Lower lobe of right lung (tissue), 2 donors: ENCODE results near the gene TSPAN4. TPM values are rescaled to one million over a fixed set of nuclear protein-coding genes. Genes with fewer than 3 reads are reported as not detected.

Experiments
- ATAC-seq, 2 donors: fragments of 200-7000 bp; cut with Tn5 transposase; one replicate each; pipeline ENCODE4 v1.9.1; 2020 to 2022; ENCODE audit warnings: mild to moderate bottlenecking in 2 of 2, moderate library complexity in 2 of 2
- DNase-seq: peaks from one replicate; pipeline ENCODE4 v3.0.0-alpha.2; 2020
- H3K27ac ChIP-seq: fragments of 200-600 bp; one replicate; pipeline ENCODE4 v1.8.0; 2022
- H3K27me3 ChIP-seq: fragments of 200-600 bp; one replicate; pipeline ENCODE4 v1.8.0; 2022; ENCODE audit warnings: low read depth
- H3K36me3 ChIP-seq: fragments of 200-600 bp; one replicate; pipeline ENCODE4 v1.8.0; 2022; ENCODE audit warnings: mild to moderate bottlenecking
- H3K4me1 ChIP-seq: fragments of 200-600 bp; one replicate; pipeline ENCODE4 v1.8.0; 2022
- H3K4me3 ChIP-seq: fragments of 200-600 bp; one replicate; pipeline ENCODE4 v1.8.0; 2022; ENCODE audit warnings: mild to moderate bottlenecking
- H3K9me3 ChIP-seq: fragments of 200-600 bp; one replicate; pipeline ENCODE4 v1.8.0; 2022
- intact Hi-C: fragments of 100-400 bp; cut with DNase I; formaldehyde crosslinking; loops from one replicate; pipeline ENCODE4 v1.11.0; 2022
- total RNA-seq: library from RNA; stranded (reverse); fragmentation: NEBNext Ultra II Directional; extraction: Animal tissue kit (Norgen Biotek cat#: 25700); gene quantifications from one replicate; pipeline ENCODE4 v1.2.1, GENCODE V29; 2021
- TF ChIP-seq, protein P1 (sequence below): fragments of 200-600 bp; IDR thresholded peaks from one replicate; pipeline ENCODE4 v1.8.0; 2022; ENCODE audit warnings: antibody characterized with exemption, mild to moderate bottlenecking
- donor health status: DM: no; HTN: yes; CAD: no; lungs with severe emphysema.

The TSPAN4 gene
- total RNA-seq, 1 donor from 2014 or later = 140 TPM

DNA sequence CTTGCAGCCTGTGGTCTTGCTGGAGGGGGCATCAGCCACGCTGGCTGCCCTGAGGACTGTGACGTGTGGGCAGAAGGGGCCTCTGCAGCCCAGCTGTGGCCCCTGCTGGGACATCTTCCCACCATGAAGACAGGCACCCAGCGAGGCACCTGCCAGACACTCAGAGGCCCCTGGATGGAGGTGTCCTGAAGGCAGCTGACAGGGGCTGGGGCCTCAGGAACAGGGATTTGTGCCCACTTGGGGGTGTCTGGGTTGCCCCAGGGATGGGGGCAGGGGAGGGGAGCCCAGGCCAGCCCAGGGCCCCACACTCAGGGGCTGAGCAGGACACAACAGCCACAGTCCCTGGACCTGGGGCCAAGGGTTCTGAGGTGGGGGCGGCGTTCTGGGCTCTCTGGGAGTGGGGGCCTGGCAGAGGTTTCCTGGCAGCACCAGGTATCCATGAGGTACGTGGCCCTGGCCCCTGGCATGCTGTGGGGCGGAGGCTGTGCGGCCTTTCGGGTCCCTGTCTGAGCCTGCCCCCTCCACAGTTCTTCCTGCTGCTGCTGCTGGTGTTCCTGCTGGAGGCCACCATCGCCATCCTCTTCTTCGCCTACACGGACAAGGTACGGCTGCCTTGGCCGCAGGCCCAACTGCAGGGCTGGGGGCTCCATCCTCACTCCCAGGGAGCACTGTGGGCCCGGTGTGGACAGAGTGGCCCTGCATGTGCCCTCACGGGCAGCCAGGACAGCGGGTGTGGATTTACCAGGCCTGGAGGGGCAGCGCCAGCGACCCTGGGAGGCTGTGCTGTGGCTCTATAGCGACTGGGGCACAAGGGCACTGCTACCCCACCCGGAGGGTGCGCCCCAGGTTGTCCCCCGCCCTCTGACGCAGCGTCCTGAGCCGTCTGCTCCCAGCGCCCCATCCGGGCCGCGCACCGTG is 21.5 kb downstream of the TSPAN4 start:
- H3K27me3 ChIP-seq = no peaks in the 10 kb centered on the region
- ATAC-seq (no peak), DNase-seq (no peak)

DNA sequence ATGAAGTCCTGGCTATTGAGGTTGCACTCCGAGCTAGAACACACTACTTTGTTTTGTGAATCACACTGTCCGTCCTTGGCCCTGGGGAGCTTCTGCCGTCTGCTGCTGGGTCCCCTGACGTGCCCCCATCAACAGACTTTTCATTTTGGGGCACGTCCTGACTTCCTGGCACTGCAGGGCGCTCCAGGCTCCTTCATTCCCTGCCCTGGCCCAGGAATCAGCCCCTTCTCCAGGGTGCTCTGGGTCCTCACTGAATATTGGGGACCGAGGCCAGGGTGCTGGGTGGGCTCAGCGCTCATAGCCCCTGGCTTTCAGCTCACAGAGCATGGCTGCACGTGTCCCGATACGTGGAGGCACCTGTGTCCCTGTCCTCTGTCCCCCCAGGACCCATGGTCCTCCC is 22.2 kb downstream of the TSPAN4 start:
- Histone ChIP-seq H3K4me1 (peaks cover 11% of the 10 kb centered on the region), H3K27ac (no peak overlapping the region), H3K9me3 (no peaks in the 10 kb centered on the region), H3K4me3 (no peak overlapping the region), H3K36me3 (peaks cover 64% of the 10 kb centered on the region), H3K27me3 (no peaks in the 10 kb centered on the region)
- DNase-seq (no peak), ATAC-seq (no peak)
- TF ChIP-seq, protein P1, sequence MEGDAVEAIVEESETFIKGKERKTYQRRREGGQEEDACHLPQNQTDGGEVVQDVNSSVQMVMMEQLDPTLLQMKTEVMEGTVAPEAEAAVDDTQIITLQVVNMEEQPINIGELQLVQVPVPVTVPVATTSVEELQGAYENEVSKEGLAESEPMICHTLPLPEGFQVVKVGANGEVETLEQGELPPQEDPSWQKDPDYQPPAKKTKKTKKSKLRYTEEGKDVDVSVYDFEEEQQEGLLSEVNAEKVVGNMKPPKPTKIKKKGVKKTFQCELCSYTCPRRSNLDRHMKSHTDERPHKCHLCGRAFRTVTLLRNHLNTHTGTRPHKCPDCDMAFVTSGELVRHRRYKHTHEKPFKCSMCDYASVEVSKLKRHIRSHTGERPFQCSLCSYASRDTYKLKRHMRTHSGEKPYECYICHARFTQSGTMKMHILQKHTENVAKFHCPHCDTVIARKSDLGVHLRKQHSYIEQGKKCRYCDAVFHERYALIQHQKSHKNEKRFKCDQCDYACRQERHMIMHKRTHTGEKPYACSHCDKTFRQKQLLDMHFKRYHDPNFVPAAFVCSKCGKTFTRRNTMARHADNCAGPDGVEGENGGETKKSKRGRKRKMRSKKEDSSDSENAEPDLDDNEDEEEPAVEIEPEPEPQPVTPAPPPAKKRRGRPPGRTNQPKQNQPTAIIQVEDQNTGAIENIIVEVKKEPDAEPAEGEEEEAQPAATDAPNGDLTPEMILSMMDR = no peak
- intact Hi-C loops = no loop called here

More for the DNA sequence above, 21.5 kb downstream of the TSPAN4 start:
- TF ChIP-seq, protein P1 = no peak
- Histone ChIP-seq H3K9me3 (no peaks in the 10 kb centered on the region), H3K4me3 (no peak overlapping the region), H3K27ac (no peak overlapping the region), H3K36me3 (peaks cover 57% of the 10 kb centered on the region), H3K4me1 (peaks cover 16% of the 10 kb centered on the region)
- intact Hi-C loops = no loop called here

DNA sequence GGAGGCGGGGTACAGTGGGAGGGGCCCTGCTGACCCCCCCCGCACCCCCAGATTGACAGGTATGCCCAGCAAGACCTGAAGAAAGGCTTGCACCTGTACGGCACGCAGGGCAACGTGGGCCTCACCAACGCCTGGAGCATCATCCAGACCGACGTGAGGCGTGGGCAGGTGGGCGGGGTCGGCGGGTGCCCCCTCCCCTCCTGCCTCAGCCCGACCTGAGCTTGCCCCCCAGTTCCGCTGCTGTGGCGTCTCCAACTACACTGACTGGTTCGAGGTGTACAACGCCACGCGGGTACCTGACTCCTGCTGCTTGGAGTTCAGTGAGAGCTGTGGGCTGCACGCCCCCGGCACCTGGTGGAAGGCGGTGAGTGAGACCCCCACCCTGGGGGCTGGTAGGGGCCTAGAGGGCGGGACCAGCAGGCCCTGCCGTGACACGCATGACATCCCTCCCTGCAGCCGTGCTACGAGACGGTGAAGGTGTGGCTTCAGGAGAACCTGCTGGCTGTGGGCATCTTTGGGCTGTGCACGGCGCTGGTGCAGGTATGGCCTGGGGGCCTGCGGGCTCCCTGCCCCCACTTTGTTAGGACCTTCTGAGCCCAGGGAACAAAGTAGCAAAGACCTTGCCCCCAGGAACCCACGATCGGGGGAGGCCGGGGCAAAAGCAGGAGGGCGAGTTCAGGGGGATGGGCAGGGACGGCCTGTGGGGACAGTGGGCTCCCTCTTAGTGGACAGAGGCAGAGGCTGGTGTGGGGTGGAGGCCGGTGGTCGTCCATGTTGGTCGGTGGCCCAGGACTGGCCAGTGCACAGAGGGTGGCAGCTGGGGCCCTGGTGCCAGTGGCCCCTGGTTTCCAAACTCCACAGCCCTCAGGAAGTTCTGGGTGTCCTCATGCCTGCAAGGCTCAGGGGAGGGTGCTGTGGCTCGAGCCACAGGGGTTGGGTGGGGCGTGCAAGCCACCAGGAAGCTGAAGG is 23.1 kb downstream of the TSPAN4 start:
- no peak overlapping the region for H3K27ac ChIP-seq
- peaks cover 6% of the 10 kb centered on the region for H3K4me1 ChIP-seq
- no peak overlapping the region for H3K4me3 ChIP-seq
- H3K9me3 ChIP-seq = no peaks in the 10 kb centered on the region
- H3K27me3 ChIP-seq = no peaks in the 10 kb centered on the region
- TF ChIP-seq, protein P1 = no peak
- H3K36me3 ChIP-seq = peaks cover 64% of the 10 kb centered on the region
- no peak for ATAC-seq
- no peak for DNase-seq
- intact Hi-C loops = no loop called here

DNA sequence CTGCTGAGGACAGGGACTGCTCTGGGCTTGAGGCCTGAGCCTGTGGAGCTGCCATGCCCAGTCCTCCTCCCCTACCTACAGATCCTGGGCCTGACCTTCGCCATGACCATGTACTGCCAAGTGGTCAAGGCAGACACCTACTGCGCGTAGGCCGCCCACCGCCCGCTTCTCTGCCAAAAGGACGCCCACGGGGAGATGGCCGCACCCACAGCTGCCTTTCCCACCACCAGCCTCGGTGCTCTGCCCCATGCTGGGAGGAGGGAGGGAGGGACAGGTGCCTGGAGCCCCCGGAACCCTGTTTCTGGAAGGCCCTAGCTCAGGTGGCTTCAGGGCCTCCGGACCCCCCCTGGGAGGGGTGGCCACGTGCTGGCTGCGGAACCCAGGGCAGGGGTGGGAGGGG is 23.8 kb downstream of the TSPAN4 start:
- H3K36me3 ChIP-seq = peaks cover 64% of the 10 kb centered on the region
- no peak overlapping the region for H3K4me3 ChIP-seq
- no peaks in the 10 kb centered on the region for H3K27me3 ChIP-seq
- no peak overlapping the region for H3K27ac ChIP-seq
- H3K9me3 ChIP-seq = no peaks in the 10 kb centered on the region
- intact Hi-C loops = no loop called here
- TF ChIP-seq, protein P1 = no peak
- ATAC-seq (no peak), DNase-seq (no peak)
- H3K4me1 ChIP-seq = peaks cover 6% of the 10 kb centered on the region

DNA sequence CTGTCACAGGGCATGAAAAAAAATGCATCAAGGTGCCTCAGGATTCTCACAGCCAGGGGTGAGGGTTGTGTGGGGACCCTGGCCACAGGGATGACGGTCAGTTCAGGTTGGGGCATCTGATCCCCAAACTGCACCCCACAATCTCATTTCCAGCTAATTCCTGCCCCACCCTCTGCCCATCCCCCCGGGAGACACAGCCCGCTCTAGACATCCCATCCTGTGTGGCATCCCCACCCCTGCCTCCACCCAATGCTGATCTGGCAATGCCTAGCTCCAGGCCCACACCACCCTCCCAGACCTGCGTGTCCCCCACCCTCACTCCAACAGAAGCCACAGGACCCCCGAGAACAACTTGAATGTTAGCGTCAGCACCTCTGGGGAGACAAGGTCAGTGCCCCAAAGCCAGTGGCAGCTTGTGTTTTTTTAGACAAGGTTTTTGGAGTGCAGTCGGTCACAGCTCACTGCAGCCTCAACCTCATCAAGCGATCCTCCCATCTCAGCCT is 25.3 kb downstream of the TSPAN4 start:
- Histone ChIP-seq H3K9me3 (no peaks in the 10 kb centered on the region), H3K4me1 (no peaks in the 10 kb centered on the region), H3K4me3 (no peak overlapping the region), H3K36me3 (peaks cover 54% of the 10 kb centered on the region), H3K27ac (no peak overlapping the region), H3K27me3 (no peaks in the 10 kb centered on the region)
- TF ChIP-seq, protein P1 = no peak
- intact Hi-C loops = no loop called here
- ATAC-seq = no peak
- DNase-seq = no peak
